ENCODE measurements around the gene BRIP1. TPM values are rescaled to one million over a fixed set of nuclear protein-coding genes. Genes with fewer than 3 reads are reported as not detected.

Gene BRIP1
- total and polyA plus RNA-seq, 10 of the 15 experiments (the other 5 are each of a cell fraction or from before 2014, with no cell fraction given): 4.0 to 24.2 (median 12.8) TPM

- intact Hi-C loops (cut with micrococcal nuclease; ENCODE audit: unreplicated experiment): no loop called here
- TF ChIP-seq IKZF2 (IDR thresholded peaks at IDR 0.05) (no peak), ETV6 (conservative IDR thresholded peaks at IDR 0.05 in 1 of 2, IDR thresholded peaks at IDR 0.05 in 1 of 2; ENCODE audit: borderline replicate concordance in 1 of 2, low read depth in 1 of 2) (peak in 1 of 2 experiments; percentile 96; a peak in 1 of 4 replicates)
- Histone ChIP-seq H3K4me1 (ENCODE audit: control insufficient read depth, insufficient read depth, low read length) (no peaks in the 10 kb centered on the region), H2AFZ (ENCODE audit: control insufficient read depth, low read depth, low read length) (no peak overlapping the region), H3K27me3 (replicated peaks in 1 of 2; ENCODE audit: control insufficient read depth in 2 of 2, insufficient read depth in 2 of 2, low read length in 1 of 2) (no peaks in the 10 kb centered on the region), H3K4me2 (ENCODE audit: control insufficient read depth, insufficient read depth) (no peak overlapping the region), H3K4me3 (no peak overlapping the region), H3K9ac (ENCODE audit: control insufficient read depth, insufficient read depth, low read length) (no peak overlapping the region), H4K20me1 (ENCODE audit: control insufficient read depth, insufficient read depth) (no peaks in the 10 kb centered on the region), H3K27ac (ENCODE audit: control insufficient read depth, insufficient read depth) (no peak overlapping the region), H3K79me2 (ENCODE audit: control insufficient read depth, insufficient read depth, low read length) (no peaks in the 10 kb centered on the region), H3K9me3 (replicated peaks; ENCODE audit: control insufficient read depth, insufficient read depth, low read length) (no peaks in the 10 kb centered on the region), H3K36me3 (ENCODE audit: control insufficient read depth in 2 of 2, insufficient read depth in 2 of 2, low read length in 1 of 2) (no peaks in the 10 kb centered on the region)
- ChIA-PET RAD21 (ENCODE audit: unreplicated experiment) (no interaction called here), SMC1A (ENCODE audit: uncharacterized antibody, unreplicated experiment) (interaction anchor here (0.6 kb wide), 1 partner anchor 66 kb away, joined by 3 read pairs; no protein-coding TSS in a partner anchor), CTCF (no interaction called here), POLR2A (interaction anchor here (0.6 to 0.7 kb wide), 2 partner anchors 12 to 47 kb away, joined by 3 to 4 read pairs; no protein-coding TSS in a partner anchor)
- in situ Hi-C loops (cut with MboI): no loop called here
- DNase-seq (ENCODE audit: low read depth, low spot score) (no peak), FAIRE-seq (no peak), ATAC-seq (no peak)
- BruUV-seq (replicated peaks): no TSS peak
- WGBS (ENCODE audit: insufficient coverage, insufficient replicate concordance, low lambda C conversion rate, missing lambda C conversion rate): 93% methylated on average over 2 of the region's 2 CpGs
These were observed 136.4 kb downstream of the BRIP1 start for GRCh38 chr17:61726977-61727376.

DNA sequence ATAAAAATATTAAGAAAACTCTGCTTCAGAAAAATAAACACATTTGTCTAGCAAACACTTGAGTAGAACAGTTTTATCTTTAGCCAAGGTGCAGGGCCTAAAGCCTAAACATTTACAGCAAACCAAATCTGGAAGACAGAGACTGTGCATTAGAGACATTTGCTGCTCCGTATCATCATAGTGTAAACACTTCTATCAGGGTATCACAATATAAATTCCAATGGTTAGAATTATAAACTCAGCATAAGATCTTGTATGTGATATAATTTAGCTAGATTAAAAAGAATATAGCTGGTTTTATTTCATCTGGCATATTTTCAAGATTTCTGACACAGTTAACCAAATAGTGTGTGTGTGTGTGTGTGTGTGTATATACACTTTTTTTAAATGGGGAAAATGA lies 138.6 kb downstream of the BRIP1 start:
- ATAC-seq (no peak), FAIRE-seq (no peak), DNase-seq (ENCODE audit: low read depth, low spot score) (no peak)
- TF ChIP-seq CREB1 (IDR thresholded peaks at IDR 0.05; ENCODE audit: low read depth) (no peak), HDAC6 (IDR thresholded peaks at IDR 0.05; ENCODE audit: unreplicated experiment) (no peak), PAX5 (IDR thresholded peaks at IDR 0.05; ENCODE audit: borderline replicate concordance, low read depth, low read length) (no peak), NFXL1 (IDR thresholded peaks at IDR 0.05; ENCODE audit: borderline replicate concordance) (peak; percentile 48; the same call in 1 of the 2 replicates), MTA3 (IDR thresholded peaks at IDR 0.05; ENCODE audit: borderline replicate concordance, low read length) (no peak), BHLHE40 (IDR thresholded peaks at IDR 0.05; ENCODE audit: borderline replicate concordance in 1 of 2, low read depth in 2 of 2, low read length in 1 of 2) (no peak)
- TF ChIP-seq, protein P1, sequence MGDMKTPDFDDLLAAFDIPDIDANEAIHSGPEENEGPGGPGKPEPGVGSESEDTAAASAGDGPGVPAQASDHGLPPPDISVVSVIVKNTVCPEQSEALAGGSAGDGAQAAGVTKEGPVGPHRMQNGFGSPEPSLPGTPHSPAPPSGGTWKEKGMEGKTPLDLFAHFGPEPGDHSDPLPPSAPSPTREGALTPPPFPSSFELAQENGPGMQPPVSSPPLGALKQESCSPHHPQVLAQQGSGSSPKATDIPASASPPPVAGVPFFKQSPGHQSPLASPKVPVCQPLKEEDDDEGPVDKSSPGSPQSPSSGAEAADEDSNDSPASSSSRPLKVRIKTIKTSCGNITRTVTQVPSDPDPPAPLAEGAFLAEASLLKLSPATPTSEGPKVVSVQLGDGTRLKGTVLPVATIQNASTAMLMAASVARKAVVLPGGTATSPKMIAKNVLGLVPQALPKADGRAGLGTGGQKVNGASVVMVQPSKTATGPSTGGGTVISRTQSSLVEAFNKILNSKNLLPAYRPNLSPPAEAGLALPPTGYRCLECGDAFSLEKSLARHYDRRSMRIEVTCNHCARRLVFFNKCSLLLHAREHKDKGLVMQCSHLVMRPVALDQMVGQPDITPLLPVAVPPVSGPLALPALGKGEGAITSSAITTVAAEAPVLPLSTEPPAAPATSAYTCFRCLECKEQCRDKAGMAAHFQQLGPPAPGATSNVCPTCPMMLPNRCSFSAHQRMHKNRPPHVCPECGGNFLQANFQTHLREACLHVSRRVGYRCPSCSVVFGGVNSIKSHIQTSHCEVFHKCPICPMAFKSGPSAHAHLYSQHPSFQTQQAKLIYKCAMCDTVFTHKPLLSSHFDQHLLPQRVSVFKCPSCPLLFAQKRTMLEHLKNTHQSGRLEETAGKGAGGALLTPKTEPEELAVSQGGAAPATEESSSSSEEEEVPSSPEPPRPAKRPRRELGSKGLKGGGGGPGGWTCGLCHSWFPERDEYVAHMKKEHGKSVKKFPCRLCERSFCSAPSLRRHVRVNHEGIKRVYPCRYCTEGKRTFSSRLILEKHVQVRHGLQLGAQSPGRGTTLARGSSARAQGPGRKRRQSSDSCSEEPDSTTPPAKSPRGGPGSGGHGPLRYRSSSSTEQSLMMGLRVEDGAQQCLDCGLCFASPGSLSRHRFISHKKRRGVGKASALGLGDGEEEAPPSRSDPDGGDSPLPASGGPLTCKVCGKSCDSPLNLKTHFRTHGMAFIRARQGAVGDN (IDR thresholded peaks at IDR 0.05): no peak
- ChIA-PET RAD21 (ENCODE audit: unreplicated experiment) (no interaction called here), POLR2A (no interaction called here), SMC1A (ENCODE audit: uncharacterized antibody, unreplicated experiment) (interaction anchor here (1.1 to 2.0 kb wide), 5 partner anchors 11 to 88 kb away, joined by 3 to 8 read pairs (median 4); no protein-coding TSS in a partner anchor), CTCF (interaction anchor here (0.6 to 1.0 kb wide), 3 partner anchors 11 to 112 kb away, joined by 3 read pairs; no protein-coding TSS in a partner anchor)
- intact Hi-C loops (cut with micrococcal nuclease; ENCODE audit: unreplicated experiment): no loop called here
- Histone ChIP-seq H3K36me3 (ENCODE audit: control insufficient read depth in 2 of 2, insufficient read depth in 2 of 2, low read length in 1 of 2) (no peaks in the 10 kb centered on the region), H3K9me3 (replicated peaks; ENCODE audit: control insufficient read depth, insufficient read depth, low read length) (no peaks in the 10 kb centered on the region), H3K27ac (ENCODE audit: control insufficient read depth, insufficient read depth) (no peak overlapping the region), H4K20me1 (ENCODE audit: control insufficient read depth, insufficient read depth) (no peaks in the 10 kb centered on the region), H3K4me2 (ENCODE audit: control insufficient read depth, insufficient read depth) (no peak overlapping the region), H3K79me2 (ENCODE audit: control insufficient read depth, insufficient read depth, low read length) (no peaks in the 10 kb centered on the region), H2AFZ (ENCODE audit: control insufficient read depth, low read depth, low read length) (no peak overlapping the region), H3K4me1 (ENCODE audit: control insufficient read depth, insufficient read depth, low read length) (no peaks in the 10 kb centered on the region), H3K9ac (ENCODE audit: control insufficient read depth, insufficient read depth, low read length) (no peak overlapping the region), H3K27me3 (replicated peaks in 1 of 2; ENCODE audit: control insufficient read depth in 2 of 2, insufficient read depth in 2 of 2, low read length in 1 of 2) (no peaks in the 10 kb centered on the region), H3K4me3 (no peak overlapping the region)
- WGBS (ENCODE audit: insufficient coverage, insufficient replicate concordance, low lambda C conversion rate, missing lambda C conversion rate): 100% methylated on average over 1 of the region's 1 CpG
- BruUV-seq (replicated peaks): no TSS peak
- in situ Hi-C loops (cut with MboI): no loop called here
